HCT116 (cell line): ENCODE measurements around the gene SYT11.

Experiments
- CEBPB ChIP-seq: IDR thresholded peaks from 2 replicates; pipeline ENCODE4 v1.6.1; 2012; ENCODE audit warnings: low read depth
- CTCF ChIP-seq, 3 experiments: fragments of 200-600 bp in 1 of 3; sonication (generic) in 1 of 3; IDR thresholded peaks in 2 of 3; conservative IDR thresholded peaks in 1 of 3; 2 replicates each; pipeline ENCODE4 v1.5.1; 2012 to 2017; ENCODE audit warnings: low read depth in 2 of 3, low read length in 2 of 3, antibody characterized with exemption in 1 of 3, borderline replicate concordance in 1 of 3, control low read depth in 1 of 3, mild to moderate bottlenecking in 1 of 3, mixed read lengths in 1 of 3, mixed run types in 1 of 3, moderate library complexity in 1 of 3; ENCODE audit not compliant: insufficient read depth in 1 of 3
- EZH2 ChIP-seq: fragments of 200-600 bp; sonication (generic); IDR thresholded peaks from 2 replicates; pipeline ENCODE4 v1.6.1; 2017; ENCODE audit warnings: antibody characterized with exemption, mixed run types
- FOSL1 ChIP-seq: IDR thresholded peaks from 2 replicates; pipeline ENCODE4 v1.6.1; 2012; ENCODE audit warnings: low read depth
- POLR2A ChIP-seq: IDR thresholded peaks from 2 replicates; pipeline ENCODE4 v1.7.0; 2011; ENCODE audit warnings: borderline replicate concordance; ENCODE audit not compliant: insufficient read depth, insufficient read length; ENCODE audit errors: extremely low read depth
- POLR2AphosphoS5 ChIP-seq: IDR thresholded peaks from 2 replicates; pipeline ENCODE4 v1.6.1; 2011; ENCODE audit warnings: mild to moderate bottlenecking, low read depth, low read length, moderate library complexity
- SIN3A ChIP-seq: IDR thresholded peaks from 2 replicates; pipeline ENCODE4 v1.6.1; 2012; ENCODE audit warnings: low read depth
- SP1 ChIP-seq: IDR thresholded peaks from 2 replicates; pipeline ENCODE4 v1.6.1; 2012; ENCODE audit warnings: low read depth
- TF ChIP-seq, protein P1 (sequence below): IDR thresholded peaks from 2 replicates; pipeline ENCODE4 v1.6.1; 2012; ENCODE audit warnings: low read depth

DNA sequence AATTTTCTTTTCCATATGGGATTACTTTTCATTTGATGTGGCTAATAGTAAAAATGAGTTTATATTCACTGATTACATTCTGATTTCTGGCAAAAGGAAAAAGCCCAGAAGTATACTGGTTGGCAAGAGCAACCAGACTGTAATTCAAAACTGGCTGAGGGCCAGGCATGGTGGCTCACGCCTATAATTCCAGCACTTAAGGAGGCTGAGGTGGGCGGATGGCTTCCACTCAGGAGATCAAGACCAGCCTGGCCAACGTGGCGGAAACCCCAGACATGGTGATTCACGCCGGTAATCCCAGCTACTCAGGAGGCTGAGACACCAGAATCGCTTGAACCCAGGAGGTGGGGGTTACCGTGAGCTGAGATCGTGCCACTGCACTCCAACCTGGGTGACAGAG, 14.5 kb downstream of the SYT11 start:
- no peak for TF ChIP-seq CTCF (IDR thresholded peaks at IDR 0.05 in 2 of 3, conservative IDR thresholded peaks at IDR 0.05 in 1 of 3; ENCODE audit: borderline replicate concordance in 1 of 3, insufficient read depth in 1 of 3, low read depth in 2 of 3, low read length in 2 of 3)
- no peak for TF ChIP-seq POLR2A
- no peak for TF ChIP-seq POLR2AphosphoS5
- TF ChIP-seq SP1, result no peak
- TF ChIP-seq, protein P1, sequence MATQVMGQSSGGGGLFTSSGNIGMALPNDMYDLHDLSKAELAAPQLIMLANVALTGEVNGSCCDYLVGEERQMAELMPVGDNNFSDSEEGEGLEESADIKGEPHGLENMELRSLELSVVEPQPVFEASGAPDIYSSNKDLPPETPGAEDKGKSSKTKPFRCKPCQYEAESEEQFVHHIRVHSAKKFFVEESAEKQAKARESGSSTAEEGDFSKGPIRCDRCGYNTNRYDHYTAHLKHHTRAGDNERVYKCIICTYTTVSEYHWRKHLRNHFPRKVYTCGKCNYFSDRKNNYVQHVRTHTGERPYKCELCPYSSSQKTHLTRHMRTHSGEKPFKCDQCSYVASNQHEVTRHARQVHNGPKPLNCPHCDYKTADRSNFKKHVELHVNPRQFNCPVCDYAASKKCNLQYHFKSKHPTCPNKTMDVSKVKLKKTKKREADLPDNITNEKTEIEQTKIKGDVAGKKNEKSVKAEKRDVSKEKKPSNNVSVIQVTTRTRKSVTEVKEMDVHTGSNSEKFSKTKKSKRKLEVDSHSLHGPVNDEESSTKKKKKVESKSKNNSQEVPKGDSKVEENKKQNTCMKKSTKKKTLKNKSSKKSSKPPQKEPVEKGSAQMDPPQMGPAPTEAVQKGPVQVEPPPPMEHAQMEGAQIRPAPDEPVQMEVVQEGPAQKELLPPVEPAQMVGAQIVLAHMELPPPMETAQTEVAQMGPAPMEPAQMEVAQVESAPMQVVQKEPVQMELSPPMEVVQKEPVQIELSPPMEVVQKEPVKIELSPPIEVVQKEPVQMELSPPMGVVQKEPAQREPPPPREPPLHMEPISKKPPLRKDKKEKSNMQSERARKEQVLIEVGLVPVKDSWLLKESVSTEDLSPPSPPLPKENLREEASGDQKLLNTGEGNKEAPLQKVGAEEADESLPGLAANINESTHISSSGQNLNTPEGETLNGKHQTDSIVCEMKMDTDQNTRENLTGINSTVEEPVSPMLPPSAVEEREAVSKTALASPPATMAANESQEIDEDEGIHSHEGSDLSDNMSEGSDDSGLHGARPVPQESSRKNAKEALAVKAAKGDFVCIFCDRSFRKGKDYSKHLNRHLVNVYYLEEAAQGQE, result no peak
- TF ChIP-seq FOSL1, result no peak
- no peak for TF ChIP-seq CEBPB
- no peak for TF ChIP-seq EZH2
- no peak for TF ChIP-seq SIN3A
